Stromal cell of bone marrow (primary cell): ENCODE results near the gene MNT.

Source experiments
- DNase-seq: peaks from one replicate; pipeline ENCODE4 v3.0.0-alpha.2; 2012; ENCODE audit warnings: low read depth

MNT gene

DNA sequence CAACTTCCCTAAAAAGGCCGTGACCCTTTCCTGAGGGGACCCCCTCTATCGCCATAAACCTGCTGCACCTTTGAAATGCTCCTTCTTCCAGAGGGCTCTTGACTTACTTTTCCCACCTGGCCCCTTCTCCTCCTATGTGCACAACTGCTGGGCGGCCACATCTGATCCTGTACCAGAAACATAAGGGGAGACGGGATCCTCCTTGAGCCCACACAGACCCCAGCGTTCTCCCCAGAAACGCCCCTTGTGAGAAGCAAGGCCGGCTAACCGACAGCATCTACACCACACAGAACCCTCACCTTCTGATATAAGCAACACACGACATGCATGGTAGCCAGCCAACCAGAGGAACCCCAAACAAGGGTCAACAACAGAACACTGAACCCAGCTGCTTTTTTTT lies 14.2 kb upstream of the MNT start:
- no peak for DNase-seq

GRCh38 chr17:2414446-2415064 lies 13.7 kb upstream of the MNT start:
- DNase-seq, result no peak

- no peak for DNase-seq
These were observed 11.7 kb upstream of the MNT start for GRCh38 chr17:2412561-2413021.

DNA sequence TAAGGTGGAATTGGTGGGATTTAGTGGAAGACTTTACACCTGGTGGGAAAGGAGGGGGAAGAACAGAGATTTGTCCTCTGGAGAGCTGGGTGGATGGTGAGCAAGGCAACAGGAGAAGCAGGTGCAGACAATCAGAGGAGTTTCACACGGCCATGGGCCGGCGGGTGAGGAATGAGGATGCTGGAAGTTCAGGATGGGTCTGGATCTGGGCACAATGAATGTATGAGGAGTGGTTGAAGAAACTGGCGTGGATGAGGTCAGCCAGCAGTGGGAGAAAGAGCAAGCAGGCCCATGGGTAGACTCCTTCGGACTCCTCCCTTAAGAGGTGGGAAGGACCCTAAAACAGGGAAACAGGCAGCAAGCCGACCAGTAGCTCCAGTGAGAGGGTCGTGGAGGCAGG lies 10.1 kb upstream of the MNT start:
- DNase-seq, result no peak

- peak; percentile 90 for DNase-seq
These were observed 6.3 kb upstream of the MNT start for GRCh38 chr17:2406903-2407790.

DNA sequence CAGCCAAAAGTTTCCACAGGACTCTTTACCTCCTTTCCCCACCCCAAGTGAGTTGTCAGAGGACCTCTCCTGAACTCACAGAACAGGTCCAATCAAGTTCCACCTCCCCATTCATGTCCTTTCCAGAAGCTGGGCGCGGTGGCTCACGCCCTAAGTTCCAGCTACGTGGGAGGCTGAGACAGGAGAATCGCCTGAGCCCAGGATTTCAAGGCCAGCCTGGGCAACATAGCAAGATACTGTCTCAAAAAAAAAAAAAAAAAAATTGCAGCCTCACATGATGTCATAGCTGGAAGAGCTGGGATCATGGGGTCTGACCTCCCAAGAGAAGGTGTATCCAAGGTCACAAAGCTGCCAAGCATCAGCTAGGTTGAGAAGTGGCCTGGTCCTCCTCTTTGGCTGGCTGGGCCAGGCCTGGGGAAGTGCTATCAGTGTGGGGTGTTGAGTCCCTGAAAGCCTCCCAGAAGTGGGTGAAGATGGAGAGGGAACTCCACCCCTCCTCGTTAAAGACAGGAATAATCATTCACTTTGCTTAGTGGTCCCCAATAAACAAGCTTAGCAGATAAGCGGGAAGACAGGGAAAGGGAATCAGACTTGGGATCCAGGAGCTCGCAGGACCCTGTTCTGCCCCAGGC lies 5.5 kb upstream of the MNT start:
- no peak for DNase-seq

DNA sequence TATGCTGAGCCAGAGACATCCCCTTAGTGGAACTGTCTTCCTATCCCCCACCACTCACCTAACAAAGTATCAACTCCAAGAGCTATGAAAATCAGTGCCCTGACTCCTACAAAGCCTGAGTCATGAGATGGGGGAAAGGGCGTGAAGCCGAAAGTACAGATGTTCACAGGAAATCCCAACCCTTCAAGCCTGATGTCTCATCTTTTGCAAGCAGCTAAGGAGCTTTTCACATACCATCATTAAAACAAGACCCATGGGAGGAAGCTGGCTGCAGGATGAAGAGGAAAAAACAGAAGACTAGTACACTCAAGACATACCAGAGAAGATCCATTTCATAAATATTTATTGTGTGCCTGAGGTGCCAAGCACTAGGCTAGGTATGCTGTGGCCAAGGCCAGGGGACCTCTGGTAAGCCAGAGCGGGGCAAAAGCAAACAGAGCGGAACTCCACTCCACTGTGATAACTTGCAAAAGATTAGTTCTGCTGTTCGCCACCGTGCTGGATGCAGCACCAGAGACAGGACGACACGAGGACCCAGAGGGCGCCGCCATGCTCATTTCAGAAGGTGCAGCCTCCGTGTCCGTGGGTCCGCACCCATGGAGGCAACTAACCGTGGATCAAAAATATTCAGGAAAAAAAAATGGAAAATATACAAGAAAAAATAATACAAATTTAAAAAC lies 4.5 kb upstream of the MNT start:
- peak; percentile 93 for DNase-seq

- DNase-seq, result no peak
These were observed 2.2 kb upstream of the MNT start for GRCh38 chr17:2403044-2403443.

DNA sequence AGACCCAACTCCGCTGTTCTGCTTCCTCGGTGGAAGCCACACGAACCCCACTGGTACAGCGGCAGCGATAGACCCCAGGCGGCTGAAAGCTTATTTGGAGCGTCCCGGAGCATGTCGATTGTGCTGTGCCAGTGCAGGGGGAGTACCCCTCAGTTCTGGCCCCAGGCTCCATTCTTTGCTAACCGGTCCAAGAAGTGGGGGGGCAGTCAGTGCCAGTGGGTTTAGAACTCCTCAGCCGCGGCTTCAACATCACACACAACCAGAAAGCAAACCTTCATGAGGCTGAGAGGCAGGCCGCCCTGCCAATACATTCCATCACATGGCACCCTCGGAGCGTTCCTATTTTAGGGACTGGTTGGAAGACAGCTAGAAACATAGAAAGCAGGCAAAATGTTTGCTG lies 1.7 kb upstream of the MNT start:
- DNase-seq, result no peak

DNA sequence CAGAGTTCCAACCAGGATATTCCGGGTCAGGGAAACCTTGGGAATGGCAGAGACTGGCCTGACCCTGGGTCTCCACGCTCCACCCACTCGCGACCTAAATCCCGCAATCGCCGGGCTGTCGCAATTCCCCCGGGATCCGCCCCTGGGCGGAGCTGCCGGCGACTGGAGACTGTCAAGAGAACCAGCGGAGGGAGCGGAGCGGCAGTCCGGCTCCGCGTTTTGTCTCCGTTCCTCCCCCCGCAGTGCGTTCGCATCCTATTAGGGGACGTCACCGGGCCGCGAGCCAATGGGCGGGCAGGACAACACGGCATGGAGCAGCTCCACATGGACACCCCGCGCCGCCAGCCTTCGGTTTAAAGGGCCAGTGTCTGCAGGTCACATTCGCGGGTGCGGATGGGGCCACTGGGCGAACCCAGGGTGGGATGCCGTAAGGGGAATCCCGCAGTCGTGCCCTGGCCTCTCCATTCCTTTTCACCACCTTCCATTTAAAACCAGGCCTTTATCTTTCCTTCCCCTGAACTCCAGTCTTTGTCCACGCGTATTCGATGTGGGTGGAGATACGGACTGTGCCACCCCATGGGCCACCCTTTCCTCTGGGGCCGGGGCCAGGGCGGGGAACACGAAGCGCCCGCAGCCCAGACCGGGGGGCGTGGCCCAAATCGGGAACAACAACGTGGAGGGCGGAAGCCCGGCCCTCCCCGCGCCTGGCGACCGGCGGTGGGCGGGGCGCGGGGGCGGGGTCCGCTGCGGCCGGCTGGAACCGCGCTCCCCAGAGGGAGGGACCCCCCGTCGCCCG lies 764 bp upstream of the MNT start:
- peak; percentile 98 for DNase-seq

DNA sequence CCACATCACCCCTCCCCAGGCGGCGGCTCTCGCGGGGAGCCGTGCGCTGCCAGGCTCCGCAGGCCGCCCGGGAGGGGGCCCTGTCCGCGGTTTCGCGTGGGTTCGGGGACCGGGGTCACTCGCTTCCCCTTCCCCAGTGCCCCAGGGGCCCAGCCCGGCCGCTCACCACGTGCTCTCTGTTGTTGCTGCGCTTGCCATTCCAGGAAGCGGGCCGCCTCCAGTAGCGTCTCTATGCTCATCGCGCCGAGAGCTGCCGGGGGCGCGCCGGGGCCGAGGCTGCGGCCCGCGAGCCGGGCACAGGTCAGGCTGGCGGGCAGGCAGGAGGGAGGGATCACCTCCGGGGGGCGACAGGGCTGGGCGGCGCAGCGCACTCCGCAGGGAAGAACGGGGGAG lies 390 bp downstream of the MNT start:
- DNase-seq, result no peak

DNA sequence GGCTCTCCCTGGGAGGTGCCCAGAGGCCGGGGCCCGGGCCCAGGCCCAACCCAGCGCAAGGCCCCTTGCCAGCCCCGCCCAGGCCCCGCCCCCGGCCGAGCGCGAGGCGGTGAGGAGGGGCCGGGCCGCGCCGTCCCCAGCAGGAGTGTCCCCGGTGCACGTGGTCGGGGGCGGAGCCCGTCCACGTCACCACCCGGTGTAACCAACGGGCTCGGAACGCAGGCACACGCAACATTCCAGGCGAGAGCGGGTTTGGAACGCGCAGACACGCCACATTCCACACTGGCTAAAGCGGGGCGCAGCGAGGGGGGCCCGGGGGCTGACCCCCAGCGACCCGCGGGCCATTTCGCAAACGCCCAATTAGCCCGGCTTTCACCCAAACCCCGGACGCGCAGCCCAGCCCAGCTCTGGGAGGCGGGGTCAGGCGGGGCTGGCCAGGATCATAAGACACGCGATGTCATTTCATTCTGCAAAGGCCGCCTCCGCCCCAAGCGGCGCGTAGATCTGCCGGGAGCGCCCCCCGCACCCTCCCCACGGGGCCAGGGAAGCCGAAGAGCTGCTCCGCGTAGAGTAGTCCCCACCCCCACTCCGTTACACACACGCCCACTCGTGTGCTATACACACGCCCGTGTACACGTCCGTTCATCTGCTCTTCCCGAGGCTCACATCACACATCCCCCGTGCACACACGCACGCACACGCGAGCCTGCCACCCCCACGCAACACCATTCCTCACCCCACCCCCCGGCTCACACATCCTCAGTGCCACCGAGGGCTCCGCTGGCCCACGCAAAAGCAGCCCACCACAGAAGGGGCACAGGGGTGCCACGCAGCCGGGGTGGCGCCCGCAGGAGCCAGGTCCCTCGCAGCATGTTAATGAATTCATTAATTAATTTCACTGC lies 1.0 kb downstream of the MNT start:
- DNase-seq, result peak; percentile 91

DNA sequence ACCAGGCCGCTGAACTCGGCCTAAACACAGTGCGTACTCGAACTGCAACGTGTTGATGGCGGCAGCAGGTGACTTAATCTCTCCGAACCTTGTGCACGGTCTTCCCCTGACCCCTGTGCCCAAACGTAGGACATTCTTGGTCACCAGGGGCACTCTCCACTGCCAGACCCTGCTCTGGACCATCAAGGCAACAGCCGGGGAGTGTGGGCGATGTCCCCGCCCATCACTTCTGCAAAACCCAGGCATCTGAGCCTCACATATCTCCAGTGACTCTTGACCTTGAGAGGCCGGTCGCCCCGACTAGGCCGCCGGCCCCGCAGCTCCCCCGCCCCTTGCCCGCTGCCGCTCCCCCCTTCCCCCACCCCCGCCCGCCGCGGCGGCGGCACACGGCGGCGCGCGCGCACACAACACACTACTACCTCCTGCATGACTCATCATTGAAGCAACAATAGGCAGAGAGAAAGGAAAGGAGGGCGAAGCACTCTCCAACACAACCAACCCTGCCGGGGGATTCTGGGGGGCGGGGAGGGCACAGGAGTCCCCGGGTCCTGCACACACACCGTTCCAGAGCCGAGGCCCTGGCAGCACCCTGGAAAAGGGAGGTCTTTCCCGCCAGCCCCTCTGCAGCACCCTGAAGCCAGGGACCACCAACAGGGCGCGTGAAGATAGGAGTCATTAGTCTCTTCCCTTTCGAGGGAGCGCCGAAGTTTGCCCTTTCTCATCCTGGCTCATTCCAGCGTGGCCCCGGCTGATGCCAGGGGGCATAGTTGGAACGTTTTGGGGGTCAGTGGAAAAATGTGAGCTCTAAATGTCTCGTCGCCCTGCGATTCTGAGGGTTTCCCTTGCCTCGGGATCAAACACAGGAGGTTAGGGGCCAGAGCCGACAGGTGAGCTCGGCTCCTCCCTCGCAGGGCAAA lies 1.9 kb downstream of the MNT start:
- DNase-seq, result peak; percentile 63

GRCh38 chr17:2398182-2398581 lies 2.7 kb downstream of the MNT start:
- no peak for DNase-seq

DNA sequence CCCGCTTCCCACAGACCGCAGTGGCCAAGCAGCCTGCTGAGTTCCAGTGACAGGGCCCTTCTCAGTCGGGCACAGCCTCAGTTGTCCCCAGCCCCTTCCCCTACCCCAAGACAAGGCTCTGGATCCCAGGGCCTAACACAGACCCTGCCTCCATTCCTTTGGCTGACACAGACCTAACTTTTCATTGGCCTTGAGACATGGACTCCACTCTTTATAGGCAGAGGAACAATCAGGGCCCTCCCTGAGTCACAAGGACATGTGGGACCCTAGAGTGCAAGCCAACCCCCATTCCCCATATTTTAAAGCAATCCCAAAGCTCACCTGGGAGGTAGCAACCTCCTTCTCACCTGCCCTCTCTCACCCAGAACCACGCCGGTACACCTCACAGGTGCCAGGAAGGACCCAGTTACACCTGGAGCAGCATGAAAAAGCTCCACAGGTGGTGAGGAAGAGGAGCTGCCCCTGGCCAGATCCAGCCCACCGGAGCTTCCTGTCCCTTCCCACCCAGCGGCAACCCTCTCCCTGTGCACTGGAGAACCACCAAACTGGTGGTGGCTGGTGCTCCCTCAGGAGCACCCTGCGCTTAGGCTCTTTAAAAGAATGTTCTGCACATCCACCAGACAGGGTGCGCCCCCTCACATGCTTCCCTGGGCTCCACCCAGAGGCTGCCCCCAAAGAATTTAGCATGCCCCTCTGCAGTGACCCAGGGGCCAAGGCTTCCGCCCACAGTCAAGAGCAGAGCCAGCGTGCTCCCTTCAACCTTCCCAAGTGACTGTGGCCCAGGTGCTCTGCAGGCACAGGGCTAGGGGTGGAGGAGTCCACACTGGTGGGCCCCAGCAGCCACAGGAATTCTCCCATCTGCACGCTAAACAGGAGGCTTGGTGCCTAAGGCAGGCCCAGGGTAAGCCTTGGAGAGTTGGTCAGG lies 3.4 kb downstream of the MNT start:
- no peak for DNase-seq

- DNase-seq, result peak; percentile 97
These were observed 4.2 kb downstream of the MNT start for GRCh38 chr17:2396568-2397246.

DNA sequence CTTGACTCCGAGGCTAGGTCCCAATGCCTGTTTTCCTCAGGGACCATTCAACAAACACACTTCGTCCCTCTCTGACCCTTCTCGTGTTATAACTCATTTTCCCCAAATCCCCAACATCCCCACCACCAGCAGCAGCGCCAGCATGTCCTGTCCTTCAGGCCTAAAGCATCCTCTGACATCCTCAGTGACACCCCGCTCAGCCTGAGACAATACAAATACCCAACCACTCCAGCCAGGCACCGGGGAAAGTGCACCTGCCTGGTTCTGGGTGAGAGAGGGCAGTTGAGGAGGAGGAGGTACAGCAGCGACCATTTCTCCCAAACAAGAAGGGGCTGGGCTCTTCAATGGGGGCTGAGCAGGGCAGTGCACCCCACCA lies 4.7 kb downstream of the MNT start:
- DNase-seq, result no peak
